GM12878 (cell line): ENCODE results near the gene KIAA0930. TPM values are rescaled to one million over a fixed set of nuclear protein-coding genes. Genes with fewer than 3 reads are reported as not detected.

Experiments used
- ATAC-seq: fragments of 200-7000 bp; cut with Tn5 transposase; 3 replicates; pipeline ENCODE4 v1.9.1; 2020; ENCODE audit warnings: mild to moderate bottlenecking, moderate library complexity
- BruUV-seq: library from RNA; stranded (reverse); fragments of 400-500 nt; replicated peaks from 2 replicates; lab custom pipeline; 2021; lab: Mats Ljungman, UMichigan
- CTCF ChIA-PET: fragments of 300-600 bp; sonication (Branson Sonifier 250); formaldehyde crosslinking; extraction: SDS; loops from one replicate; lab custom pipeline; 2021; ENCODE audit warnings: inconsistent platforms; lab: Yijun Ruan, JAX
- POLR2A ChIA-PET: fragments of 350-600 bp; formaldehyde crosslinking; extraction: SDS; loops from one replicate; lab custom pipeline; 2021; ENCODE audit warnings: inconsistent platforms; lab: Charles Lee
- RAD21 ChIA-PET: fragments of 300-600 bp; sonication (Branson Sonifier 250); formaldehyde crosslinking; loops from one replicate; lab custom pipeline; 2023; ENCODE audit warnings: antibody characterized with exemption; ENCODE audit not compliant: unreplicated experiment; lab: Charles Lee
- SMC1A ChIA-PET: fragments of 300-600 bp; sonication (Branson Sonifier 250); formaldehyde crosslinking; loops from one replicate; lab custom pipeline; 2023; ENCODE audit not compliant: unreplicated experiment, uncharacterized antibody; lab: Charles Lee
- DNase-seq: peaks from one replicate; pipeline ENCODE4 v3.0.0-alpha.2; 2011; ENCODE audit warnings: low read depth, low spot score
- FAIRE-seq: peaks from 3 replicates; lab custom pipeline; 2011; peaks lifted over from hg19 to GRCh38; lab: Jason Lieb, UNC
- H2AFZ ChIP-seq: 2 replicates; pipeline ENCODE4 v1.6.0; 2011; ENCODE audit warnings: low read depth, low read length, control low read depth; ENCODE audit not compliant: control insufficient read depth
- H3K27ac ChIP-seq: 2 replicates; pipeline ENCODE4 v1.5.1; 2011; ENCODE audit warnings: control low read depth; ENCODE audit not compliant: control insufficient read depth, insufficient read depth
- H3K27me3 ChIP-seq, 2 experiments: replicated peaks in 1 of 2; 2 replicates each; pipeline versions ENCODE4 v1.6.0 to v1.6.1; 2011; ENCODE audit warnings: low read length in 1 of 2; ENCODE audit not compliant: control insufficient read depth in 2 of 2, insufficient read depth in 2 of 2
- H3K36me3 ChIP-seq, 2 experiments: 2 replicates each; pipeline ENCODE4 v1.5.1; 2011; ENCODE audit warnings: low read length in 1 of 2; ENCODE audit not compliant: control insufficient read depth in 2 of 2, insufficient read depth in 2 of 2
- H3K4me1 ChIP-seq: 2 replicates; pipeline ENCODE4 v1.6.1; 2011; ENCODE audit warnings: mild to moderate bottlenecking, low read length, moderate library complexity, mixed read lengths; ENCODE audit not compliant: control insufficient read depth, insufficient read depth
- H3K4me2 ChIP-seq: 2 replicates; pipeline ENCODE4 v1.6.0; 2011; ENCODE audit warnings: control low read depth; ENCODE audit not compliant: control insufficient read depth, insufficient read depth
- H3K4me3 ChIP-seq: fragments of 200-600 bp; sonication (generic); 2 replicates; pipeline ENCODE4 v1.5.1; 2016
- H3K79me2 ChIP-seq: 2 replicates; pipeline ENCODE4 v1.6.0; 2011; ENCODE audit warnings: low read length; ENCODE audit not compliant: control insufficient read depth, insufficient read depth
- H3K9ac ChIP-seq: 2 replicates; pipeline ENCODE4 v1.8.0; 2011; ENCODE audit warnings: low read length, control low read depth, mixed read lengths; ENCODE audit not compliant: control insufficient read depth, insufficient read depth
- H3K9me3 ChIP-seq: replicated peaks from 3 replicates; pipeline ENCODE4 v1.5.1; 2011; ENCODE audit warnings: mild to moderate bottlenecking, low read length; ENCODE audit not compliant: control insufficient read depth, insufficient read depth
- H4K20me1 ChIP-seq: 2 replicates; pipeline ENCODE4 v1.6.0; 2011; ENCODE audit not compliant: control insufficient read depth, insufficient read depth
- ASH2L ChIP-seq: fragments of 300-600, 200-600 bp; sonication (generic); IDR thresholded peaks from 2 replicates; pipeline ENCODE4 v1.6.1; 2017; ENCODE audit warnings: low read depth, mild to moderate bottlenecking, borderline replicate concordance
- ATF3 ChIP-seq: IDR thresholded peaks from 2 replicates; pipeline ENCODE4 v1.6.1; 2011; ENCODE audit warnings: low read depth, mild to moderate bottlenecking, low read length, moderate library complexity, borderline replicate concordance; ENCODE audit errors: extremely low read depth
- BACH1 ChIP-seq: fragments of 450-650 bp; IDR thresholded peaks from 2 replicates; pipeline ENCODE4 v1.6.1; 2017; ENCODE audit warnings: mild to moderate bottlenecking, borderline replicate concordance
- IKZF2 ChIP-seq, 2 experiments: fragments of 450-650 bp; IDR thresholded peaks; 2 replicates each; pipeline ENCODE4 v1.6.1; 2017; ENCODE audit warnings: mild to moderate bottlenecking in 2 of 2, moderate library complexity in 2 of 2
- MEF2A ChIP-seq: IDR thresholded peaks from 2 replicates; pipeline ENCODE4 v1.6.1; 2011; ENCODE audit warnings: low read depth, mild to moderate bottlenecking, low read length, moderate library complexity; ENCODE audit not compliant: insufficient read depth
- POLR2AphosphoS5 ChIP-seq: IDR thresholded peaks from 2 replicates; pipeline ENCODE4 v1.6.1; 2011; ENCODE audit warnings: mild to moderate bottlenecking, low read length, inconsistent platforms
- RBBP5 ChIP-seq: fragments of 200-600 bp; sonication (generic); conservative IDR thresholded peaks from 2 replicates; pipeline ENCODE4 v1.6.1; 2016
- SIN3A ChIP-seq: IDR thresholded peaks from 2 replicates; pipeline ENCODE4 v1.6.1; 2012; ENCODE audit warnings: low read depth, low read length, improper control_type of control experiment
- SMAD1 ChIP-seq: fragments of 450-650 bp; IDR thresholded peaks from 2 replicates; pipeline ENCODE4 v1.6.1; 2018; ENCODE audit warnings: mild to moderate bottlenecking, low read depth; ENCODE audit not compliant: partially characterized antibody
- TCF3 ChIP-seq: IDR thresholded peaks from 2 replicates; pipeline ENCODE4 v1.6.1; 2012; ENCODE audit warnings: low read depth, mild to moderate bottlenecking, low read length, borderline replicate concordance; ENCODE audit not compliant: insufficient read depth
- ZBTB33 ChIP-seq: fragments of 450-650 bp; IDR thresholded peaks from 2 replicates; pipeline ENCODE4 v1.6.1; 2017; ENCODE audit warnings: mild to moderate bottlenecking
- ZNF207 ChIP-seq: fragments of 450-650 bp; IDR thresholded peaks from 2 replicates; pipeline ENCODE4 v1.6.1; 2014; ENCODE audit warnings: antibody characterized with exemption, mild to moderate bottlenecking, borderline replicate concordance
- WGBS: methylation state at CpG from one replicate; pipeline ENCODE4 v1.1.6; 2016; ENCODE audit warnings: low lambda C conversion rate; ENCODE audit not compliant: insufficient replicate concordance, insufficient coverage; ENCODE audit errors: missing lambda C conversion rate; 5-methylcytosine and 5-hydroxymethylcytosine counted together
- in situ Hi-C: fragments of 300-500 bp; cut with MboI; formaldehyde crosslinking; loops from 9 replicates; pipeline ENCODE4 v1.14.3; 2018; ENCODE audit warnings: mixed read lengths
- intact Hi-C: fragments of 100-400 bp; cut with micrococcal nuclease; formaldehyde crosslinking; loops from one replicate; pipeline ENCODE4 v1.14.2; 2022; ENCODE audit not compliant: unreplicated experiment
- polyA plus RNA-seq, 11 experiments: library from polyadenylated mRNA; depleted of rRNA in 4 of 11; unstranded in 6 of 11; stranded (reverse) in 5 of 11; fragments of >200 nt; fragmentation: Nextera tagmentation in 4 of 11; fragmentation: Illumina TruSeq in 1 of 11; extraction: Ambion mirVana in 4 of 11; extraction: Trizol in 1 of 11; gene quantifications; 1 replicate in 1 of 11; 2 replicates in 10 of 11; pipeline versions ENCODE4 v1.2.1 to v1.2.3, GENCODE V29; 2011 to 2016; ENCODE audit warnings: inconsistent platforms in 2 of 11, missing spikeins in 2 of 11, low read depth in 1 of 11
- total RNA-seq, 4 experiments: library from RNA; depleted of rRNA in 3 of 4; stranded (reverse); fragments of >200 nt in 3 of 4; fragmentation: Illumina TruSeq in 1 of 4; extraction: Trizol in 1 of 4; gene quantifications; 2 replicates each; pipeline versions ENCODE4 v1.2.1 to v1.2.3, GENCODE V29; 2013 to 2021

KIAA0930 gene
- total and polyA plus RNA-seq, 10 of the 15 experiments (the other 5 are each of a cell fraction or from before 2014, with no cell fraction given) = 3.6 to 125 (median 46.3) TPM

- in situ Hi-C loops = no loop called here
- WGBS = 68% methylated on average over 4 of the region's 4 CpGs
- Histone ChIP-seq H3K4me1 (peaks cover 40% of the 10 kb centered on the region), H4K20me1 (no peaks in the 10 kb centered on the region), H3K36me3 (no peaks in the 10 kb centered on the region), H3K27ac (no peak overlapping the region), H3K9me3 (no peaks in the 10 kb centered on the region), H3K79me2 (peaks cover 6% of the 10 kb centered on the region), H3K27me3 (no peaks in the 10 kb centered on the region), H3K4me3 (no peak overlapping the region), H3K9ac (no peak overlapping the region), H2AFZ (no peak overlapping the region), H3K4me2 (no peak overlapping the region)
- ChIA-PET SMC1A (interaction anchor here (1.1 kb wide), 1 partner anchor 80 kb away, joined by 3 read pairs; no protein-coding TSS in a partner anchor), RAD21 (interaction anchor here (1.2 kb wide), 1 partner anchor 10 kb away, joined by 3 read pairs; no protein-coding TSS in a partner anchor), POLR2A (interaction anchor here (2.5 to 2.9 kb wide), 2 partner anchors 8 to 10 kb away, joined by 9 to 11 read pairs; no protein-coding TSS in a partner anchor), CTCF (interaction anchor here (2.2 to 2.3 kb wide), 2 partner anchors 9 to 10 kb away, joined by 7 to 8 read pairs; no protein-coding TSS in a partner anchor)
- ATAC-seq = no peak
- no peak for FAIRE-seq
- TF ChIP-seq RBBP5 (no peak), SIN3A (no peak), ATF3 (no peak), POLR2AphosphoS5 (no peak), ZBTB33 (no peak), IKZF2 (IDR thresholded peaks at IDR 0.05) (no peak), ZNF207 (no peak), MEF2A (no peak), TCF3 (no peak), BACH1 (no peak), SMAD1 (no peak), ASH2L (no peak)
- DNase-seq = no peak
- BruUV-seq = no TSS peak
- intact Hi-C loops = no loop called here
Observed at GRCh38 chr22:45244916-45245315, 4.2 kb upstream of the KIAA0930 start.
